ENCODE data around the gene UCMA.
A peak's percentile ranks its signal among the peaks of the same experiment; 100 is the strongest.
"Not testable (repeated sequence)": the region's sequence is repeated elsewhere in the genome, so short reads cannot be mapped to it uniquely, and the experiment has no call there.

The UCMA gene

GRCh38 chr10:13234172-13234571, at the start of gene UCMA:
TSS of gene UCMA (minus strand) at chr10:13234374. CDS start at chr10:13234258, 116 bp downstream.
- no peak for DNase-seq (ENCODE audit: low spot score)

GRCh38 chr10:13282348-13282747, 48.2 kb upstream of the UCMA start:
- DNase-seq (ENCODE audit: low spot score) = not testable (repeated sequence)

GRCh38 chr10:13276749-13277365, 42.7 kb upstream of the UCMA start:
- no peak for DNase-seq (ENCODE audit: low spot score)

- not testable (repeated sequence) for DNase-seq (ENCODE audit: low spot score)
Measured at GRCh38 chr10:13276146-13276545, 42.0 kb upstream of the UCMA start.

- no peak for DNase-seq (ENCODE audit: low spot score)
Measured at GRCh38 chr10:13272164-13272571, 38.0 kb upstream of the UCMA start.

- DNase-seq (ENCODE audit: low spot score) = peak; percentile 34
Measured at GRCh38 chr10:13271552-13272163, 37.5 kb upstream of the UCMA start.

GRCh38 chr10:13270877-13271551, 36.8 kb upstream of the UCMA start:
- DNase-seq (ENCODE audit: low spot score) = no peak

- DNase-seq (ENCODE audit: low spot score) = no peak
Measured at GRCh38 chr10:13268841-13269240, 34.7 kb upstream of the UCMA start.

- no peak for DNase-seq (ENCODE audit: low spot score)
Measured at GRCh38 chr10:13268310-13268709, 34.1 kb upstream of the UCMA start.

GRCh38 chr10:13263591-13263990, 29.4 kb upstream of the UCMA start:
- no peak for DNase-seq (ENCODE audit: low spot score)

GRCh38 chr10:13262433-13262832, 28.3 kb upstream of the UCMA start:
- no peak for DNase-seq (ENCODE audit: low spot score)

GRCh38 chr10:13257621-13258140, 23.5 kb upstream of the UCMA start:
- DNase-seq (ENCODE audit: low spot score) = no peak

- DNase-seq (ENCODE audit: low spot score) = no peak
Measured at GRCh38 chr10:13256627-13257026, 22.5 kb upstream of the UCMA start.

- DNase-seq (ENCODE audit: low spot score) = no peak
Measured at GRCh38 chr10:13253726-13254125, 19.6 kb upstream of the UCMA start.

- DNase-seq (ENCODE audit: low spot score) = no peak
Measured at GRCh38 chr10:13247784-13248183, 13.6 kb upstream of the UCMA start.

- DNase-seq (ENCODE audit: low spot score) = no peak
Measured at GRCh38 chr10:13247246-13247645, 13.1 kb upstream of the UCMA start.

- DNase-seq (ENCODE audit: low spot score) = not testable (repeated sequence)
Measured at GRCh38 chr10:13242260-13242659, 8.1 kb upstream of the UCMA start.

- no peak for DNase-seq (ENCODE audit: low spot score)
Measured at GRCh38 chr10:13241613-13242012, 7.4 kb upstream of the UCMA start.

GRCh38 chr10:13239923-13240322, 5.7 kb upstream of the UCMA start:
- DNase-seq (ENCODE audit: low spot score) = no peak

GRCh38 chr10:13238271-13239077, 4.3 kb upstream of the UCMA start:
- DNase-seq (ENCODE audit: low spot score) = no peak

GRCh38 chr10:13236638-13237037, 2.5 kb upstream of the UCMA start:
- no peak for DNase-seq (ENCODE audit: low spot score)

GRCh38 chr10:13234736-13235135, 562 bp upstream of the UCMA start:
- not testable (repeated sequence) for DNase-seq (ENCODE audit: low spot score)

Data from kidney tubule cell (primary cell).